SK-N-SH treated with all-trans-retinoic acid at 6 μM for 48 hours (cell line): ENCODE results near the gene DIP2C.

ENCODE experiments used
- ARNTL ChIP-seq: fragments of 450-650 bp; formaldehyde crosslinking; IDR thresholded peaks from 2 replicates; pipeline ENCODE4 v1.5.0; 2020; ENCODE audit warnings: low read depth, mild to moderate bottlenecking, moderate library complexity, borderline replicate concordance
- BACH2 ChIP-seq: fragments of 250-450 bp; sonication (Bioruptor Pico); IDR thresholded peaks from 2 replicates; pipeline ENCODE4 v1.9.0; 2021; ENCODE audit warnings: mild to moderate bottlenecking, borderline replicate concordance
- CSDC2 ChIP-seq: fragments of 250-450 bp; sonication (Bioruptor Pico); IDR thresholded peaks from 2 replicates; pipeline ENCODE4 v1.5.0; 2020; ENCODE audit warnings: mild to moderate bottlenecking, moderate library complexity
- ESRRG ChIP-seq: fragments of 250-450 bp; sonication (Bioruptor Pico); IDR thresholded peaks from 2 replicates; pipeline ENCODE4 v1.6.1; 2021; ENCODE audit warnings: mild to moderate bottlenecking
- ISL1 ChIP-seq: fragments of 250-450 bp; sonication (Bioruptor Pico); IDR thresholded peaks from 2 replicates; pipeline ENCODE4 v2.1.2; 2022; ENCODE audit warnings: mild to moderate bottlenecking, moderate library complexity
- RARB ChIP-seq: fragments of 250-450 bp; sonication (Bioruptor Pico); IDR thresholded peaks from 2 replicates; pipeline ENCODE4 v1.8.0; 2021; ENCODE audit warnings: mild to moderate bottlenecking, moderate library complexity
- ZFP3 ChIP-seq: fragments of 250-450 bp; sonication (Bioruptor Pico); IDR thresholded peaks from 2 replicates; pipeline ENCODE4 v1.5.0; 2020; ENCODE audit warnings: mild to moderate bottlenecking, moderate library complexity
- ZFP30 ChIP-seq: fragments of 450-650 bp; formaldehyde crosslinking; IDR thresholded peaks from 2 replicates; pipeline ENCODE4 v1.5.0; 2022; ENCODE audit warnings: mild to moderate bottlenecking, moderate library complexity
- ZNF565 ChIP-seq: fragments of 450-650 bp; formaldehyde crosslinking; conservative IDR thresholded peaks from 2 replicates; pipeline ENCODE4 v1.5.0; 2020; ENCODE audit warnings: low read depth, mild to moderate bottlenecking, moderate library complexity
- ZNF70 ChIP-seq: fragments of 450-650 bp; formaldehyde crosslinking; IDR thresholded peaks from 2 replicates; pipeline ENCODE4 v1.5.0; 2020; ENCODE audit warnings: mild to moderate bottlenecking, moderate library complexity
- ZNF8 ChIP-seq: fragments of 450-650 bp; formaldehyde crosslinking; IDR thresholded peaks from 2 replicates; pipeline ENCODE4 v1.5.0; 2020; ENCODE audit warnings: mild to moderate bottlenecking, moderate library complexity
- TF ChIP-seq, protein P1 (sequence below): fragments of 250-450 bp; sonication (Bioruptor Pico); IDR thresholded peaks from 2 replicates; pipeline ENCODE4 v1.8.0; 2020; ENCODE audit warnings: mild to moderate bottlenecking, moderate library complexity, borderline replicate concordance
- TF ChIP-seq, protein P2 (sequence below): fragments of 250-450 bp; sonication (Bioruptor Pico); IDR thresholded peaks from 2 replicates; pipeline ENCODE4 v1.8.0; 2021; ENCODE audit warnings: low read depth, mild to moderate bottlenecking, moderate library complexity, borderline replicate concordance
- TF ChIP-seq, protein P3 (sequence below): fragments of 250-450 bp; sonication (Bioruptor Pico); IDR thresholded peaks from 2 replicates; pipeline ENCODE4 v1.5.1; 2020; ENCODE audit warnings: low read depth, mild to moderate bottlenecking, moderate library complexity

- TF ChIP-seq RARB (no peak), ISL1 (CRISPR knock-in tag) (no peak), ZNF70 (CRISPR knock-in tag) (no peak), ZNF8 (CRISPR knock-in tag) (no peak), ZFP30 (CRISPR knock-in tag) (no peak), ESRRG (CRISPR knock-in tag) (no peak), ZFP3 (CRISPR knock-in tag) (no peak), ZNF565 (CRISPR knock-in tag) (no peak), ARNTL (CRISPR knock-in tag) (no peak), BACH2 (no peak), CSDC2 (CRISPR knock-in tag) (no peak)
- TF ChIP-seq, protein P1, sequence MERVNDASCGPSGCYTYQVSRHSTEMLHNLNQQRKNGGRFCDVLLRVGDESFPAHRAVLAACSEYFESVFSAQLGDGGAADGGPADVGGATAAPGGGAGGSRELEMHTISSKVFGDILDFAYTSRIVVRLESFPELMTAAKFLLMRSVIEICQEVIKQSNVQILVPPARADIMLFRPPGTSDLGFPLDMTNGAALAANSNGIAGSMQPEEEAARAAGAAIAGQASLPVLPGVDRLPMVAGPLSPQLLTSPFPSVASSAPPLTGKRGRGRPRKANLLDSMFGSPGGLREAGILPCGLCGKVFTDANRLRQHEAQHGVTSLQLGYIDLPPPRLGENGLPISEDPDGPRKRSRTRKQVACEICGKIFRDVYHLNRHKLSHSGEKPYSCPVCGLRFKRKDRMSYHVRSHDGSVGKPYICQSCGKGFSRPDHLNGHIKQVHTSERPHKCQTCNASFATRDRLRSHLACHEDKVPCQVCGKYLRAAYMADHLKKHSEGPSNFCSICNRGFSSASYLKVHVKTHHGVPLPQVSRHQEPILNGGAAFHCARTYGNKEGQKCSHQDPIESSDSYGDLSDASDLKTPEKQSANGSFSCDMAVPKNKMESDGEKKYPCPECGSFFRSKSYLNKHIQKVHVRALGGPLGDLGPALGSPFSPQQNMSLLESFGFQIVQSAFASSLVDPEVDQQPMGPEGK (CRISPR knock-in tag) = no peak
- TF ChIP-seq, protein P2, sequence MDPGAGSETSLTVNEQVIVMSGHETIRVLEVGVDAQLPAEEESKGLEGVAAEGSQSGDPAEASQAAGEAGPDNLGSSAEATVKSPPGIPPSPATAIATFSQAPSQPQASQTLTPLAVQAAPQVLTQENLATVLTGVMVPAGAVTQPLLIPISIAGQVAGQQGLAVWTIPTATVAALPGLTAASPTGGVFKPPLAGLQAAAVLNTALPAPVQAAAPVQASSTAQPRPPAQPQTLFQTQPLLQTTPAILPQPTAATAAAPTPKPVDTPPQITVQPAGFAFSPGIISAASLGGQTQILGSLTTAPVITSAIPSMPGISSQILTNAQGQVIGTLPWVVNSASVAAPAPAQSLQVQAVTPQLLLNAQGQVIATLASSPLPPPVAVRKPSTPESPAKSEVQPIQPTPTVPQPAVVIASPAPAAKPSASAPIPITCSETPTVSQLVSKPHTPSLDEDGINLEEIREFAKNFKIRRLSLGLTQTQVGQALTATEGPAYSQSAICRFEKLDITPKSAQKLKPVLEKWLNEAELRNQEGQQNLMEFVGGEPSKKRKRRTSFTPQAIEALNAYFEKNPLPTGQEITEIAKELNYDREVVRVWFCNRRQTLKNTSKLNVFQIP (CRISPR knock-in tag) = no peak
- TF ChIP-seq, protein P3, sequence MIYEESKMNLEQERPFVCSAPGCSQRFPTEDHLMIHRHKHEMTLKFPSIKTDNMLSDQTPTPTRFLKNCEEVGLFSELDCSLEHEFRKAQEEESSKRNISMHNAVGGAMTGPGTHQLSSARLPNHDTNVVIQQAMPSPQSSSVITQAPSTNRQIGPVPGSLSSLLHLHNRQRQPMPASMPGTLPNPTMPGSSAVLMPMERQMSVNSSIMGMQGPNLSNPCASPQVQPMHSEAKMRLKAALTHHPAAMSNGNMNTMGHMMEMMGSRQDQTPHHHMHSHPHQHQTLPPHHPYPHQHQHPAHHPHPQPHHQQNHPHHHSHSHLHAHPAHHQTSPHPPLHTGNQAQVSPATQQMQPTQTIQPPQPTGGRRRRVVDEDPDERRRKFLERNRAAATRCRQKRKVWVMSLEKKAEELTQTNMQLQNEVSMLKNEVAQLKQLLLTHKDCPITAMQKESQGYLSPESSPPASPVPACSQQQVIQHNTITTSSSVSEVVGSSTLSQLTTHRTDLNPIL (CRISPR knock-in tag) = no peak
Observed at GRCh38 chr10:670038-670437, 19.4 kb downstream of the DIP2C start.
